Stimulated activated CD8-positive, alpha-beta memory T cell treated with anti-CD3 and anti-CD28 coated beads, Interleukin-12 subunit alpha, Interleukin-12 subunit beta, amount 100 ng/mL, for 24 hours (primary cell): ENCODE measurements around the gene SLC44A1.

ENCODE experiments used
- DNase-seq: peaks from one replicate; pipeline ENCODE4 v3.0.0-alpha.2; 2020; ENCODE audit errors: extremely low read depth

SLC44A1 gene

GRCh38 chr9:105333811-105334210 is 89.4 kb downstream of the SLC44A1 start:
- no peak for DNase-seq

DNA sequence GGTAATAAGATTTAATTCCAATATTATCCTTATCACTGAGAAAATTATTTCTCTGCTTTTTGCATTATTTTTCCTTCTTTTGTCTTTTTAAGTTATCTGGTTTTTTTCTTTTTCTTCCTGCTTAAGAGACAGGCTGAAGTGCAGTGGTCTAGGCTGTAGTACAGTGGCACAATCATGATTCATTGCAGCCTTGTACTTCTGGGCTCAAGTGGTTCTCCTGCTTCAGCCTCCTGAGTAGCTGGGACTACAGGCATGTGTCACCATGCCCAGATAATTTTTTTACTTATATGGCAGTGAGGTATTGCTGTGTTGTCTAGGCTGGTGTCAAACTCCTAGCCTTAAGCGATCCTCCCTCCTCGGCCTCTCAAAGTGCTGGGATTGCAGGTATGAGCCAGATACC is 93.9 kb downstream of the SLC44A1 start:
- DNase-seq, result no peak

GRCh38 chr9:105339849-105340248 is 95.4 kb downstream of the SLC44A1 start:
- no peak for DNase-seq

- DNase-seq, result no peak
Observed at GRCh38 chr9:105341434-105342146, 97.1 kb downstream of the SLC44A1 start.

GRCh38 chr9:105342147-105342505 is 97.7 kb downstream of the SLC44A1 start:
- DNase-seq, result no peak

DNA sequence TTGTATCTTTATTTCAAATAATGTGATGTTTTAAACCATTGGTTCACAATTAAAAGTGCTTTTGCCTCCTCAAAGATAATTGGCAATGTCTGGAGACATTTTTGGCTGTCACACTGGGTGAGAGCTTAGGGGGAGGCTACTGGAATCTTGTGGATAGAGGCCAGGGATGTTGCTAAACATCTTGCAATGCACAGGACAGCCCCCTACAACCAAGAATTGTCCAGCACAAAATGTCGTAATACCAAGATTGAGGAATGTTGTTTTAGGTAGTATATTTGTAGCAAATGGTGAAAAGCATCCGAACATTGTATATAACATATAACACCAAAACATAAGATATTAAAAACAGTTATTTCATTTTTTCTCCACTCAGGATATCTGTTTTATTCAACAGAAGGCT is 99.8 kb downstream of the SLC44A1 start:
- no peak for DNase-seq

DNA sequence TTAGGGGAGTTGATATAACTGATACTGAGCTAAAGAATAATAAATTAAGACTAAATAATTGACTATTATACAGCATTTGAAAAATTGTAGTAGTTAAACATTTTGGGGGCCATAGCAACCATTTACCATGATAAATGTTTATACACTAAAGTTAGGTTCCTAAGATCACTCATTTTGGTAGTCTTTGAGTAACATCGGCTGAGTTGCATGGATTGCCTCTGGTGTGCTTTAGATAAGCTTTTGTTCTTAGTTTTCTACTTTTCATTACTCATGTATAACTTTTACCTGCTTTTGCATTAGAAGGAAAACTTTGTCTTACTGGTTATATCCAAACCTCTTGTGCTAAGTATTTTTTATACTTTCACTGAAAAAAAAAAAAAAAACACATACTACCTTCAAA is 101.2 kb downstream of the SLC44A1 start:
- no peak for DNase-seq

DNA sequence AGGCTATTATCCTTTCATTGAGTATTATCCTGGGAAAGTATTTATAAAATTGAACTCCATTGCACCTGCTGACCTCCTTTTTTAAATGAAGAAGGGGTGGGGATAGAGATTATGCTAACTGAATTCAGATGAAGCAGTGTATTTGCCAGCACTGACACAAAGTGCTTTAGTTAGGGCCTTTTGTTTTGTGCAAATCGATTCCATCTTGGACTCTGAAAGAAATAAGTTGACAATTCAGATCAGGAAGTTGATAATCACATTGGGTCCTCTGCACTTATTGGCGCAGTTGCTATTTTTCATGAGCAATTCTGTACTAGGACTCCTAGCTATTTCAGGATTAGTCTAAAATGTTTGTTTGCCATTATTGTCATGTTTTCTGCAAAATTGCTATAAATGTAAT is 101.8 kb downstream of the SLC44A1 start:
- no peak for DNase-seq

DNA sequence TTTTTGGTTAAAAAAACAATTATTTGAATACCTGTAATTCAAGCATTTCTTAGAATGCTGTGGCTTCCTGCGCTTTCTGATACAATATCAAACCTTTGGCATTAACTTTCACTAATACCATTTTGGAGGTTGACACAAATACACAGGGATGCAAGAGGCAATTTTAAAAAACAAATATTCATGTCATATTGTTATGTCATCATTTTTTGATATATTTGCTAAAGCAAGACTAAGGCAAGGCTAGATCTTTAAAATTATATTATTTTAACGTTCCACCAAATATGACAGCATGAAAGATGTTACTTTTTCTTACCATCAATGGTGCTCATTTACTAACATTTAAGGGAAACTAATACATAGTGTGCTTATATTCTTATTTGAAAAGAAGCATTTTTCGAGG is 110.0 kb downstream of the SLC44A1 start:
- no peak for DNase-seq

DNA sequence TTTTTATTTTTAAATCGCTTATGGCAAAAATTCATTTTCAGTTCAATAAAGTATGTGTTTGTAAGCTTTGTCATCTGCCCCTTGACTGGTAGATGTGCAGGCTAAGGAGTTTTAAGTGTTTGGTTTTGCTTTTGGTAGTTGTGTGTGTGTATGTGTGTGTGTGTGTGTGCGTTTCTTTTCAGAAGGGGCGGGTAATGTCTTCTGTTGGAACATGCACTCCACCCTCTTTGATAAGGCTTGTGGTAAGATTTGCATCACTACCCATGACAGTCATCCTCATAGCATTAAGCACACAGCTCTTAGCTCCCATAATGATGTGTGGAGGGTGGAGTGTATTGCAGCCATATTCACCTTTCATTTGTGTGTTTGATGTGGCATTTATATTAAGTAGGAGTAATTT is 111.3 kb downstream of the SLC44A1 start:
- no peak for DNase-seq

- no peak for DNase-seq
Observed at GRCh38 chr9:105357937-105358336, 113.5 kb downstream of the SLC44A1 start.

DNA sequence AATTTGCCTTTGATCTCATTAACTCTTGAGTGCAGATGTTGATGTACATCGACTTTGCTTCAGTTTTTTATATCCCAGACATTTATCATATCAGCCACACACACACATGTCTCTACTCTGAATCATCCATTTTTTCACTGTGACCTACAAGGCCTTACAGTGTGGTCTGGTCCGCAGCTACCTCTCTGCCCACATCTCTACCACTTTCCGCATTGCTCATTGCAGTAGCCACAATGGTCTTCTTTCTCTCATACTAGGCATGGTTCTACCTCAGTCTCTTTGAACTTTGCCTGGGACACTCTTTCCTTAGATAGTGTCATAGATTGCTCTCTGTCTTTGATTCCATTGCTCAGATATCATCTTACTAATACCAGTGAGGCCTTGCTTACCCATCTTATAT is 115.4 kb downstream of the SLC44A1 start:
- DNase-seq, result no peak

DNA sequence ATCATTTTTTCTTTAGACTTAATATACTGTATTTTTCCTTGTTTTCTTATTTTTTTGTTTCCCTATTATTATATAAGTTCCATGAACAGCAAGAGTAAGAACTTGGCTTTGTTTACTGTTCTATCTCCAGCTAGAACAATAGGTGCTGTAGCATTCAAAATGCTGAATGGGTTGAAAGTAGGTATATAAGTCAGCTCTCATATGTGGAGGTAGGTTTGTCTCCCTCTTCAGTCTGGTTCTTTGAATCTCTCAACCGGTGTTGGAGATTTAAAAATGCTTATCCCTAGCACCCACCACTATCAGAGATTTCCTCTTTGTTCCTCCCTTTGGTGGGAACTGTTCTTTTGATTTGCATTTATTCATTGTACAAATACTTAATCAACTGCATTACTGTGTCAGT is 115.9 kb downstream of the SLC44A1 start:
- no peak for DNase-seq

- DNase-seq, result no peak
Observed at GRCh38 chr9:105361873-105362272, 117.4 kb downstream of the SLC44A1 start.

- no peak for DNase-seq
Observed at GRCh38 chr9:105362470-105362869, 118.0 kb downstream of the SLC44A1 start.

DNA sequence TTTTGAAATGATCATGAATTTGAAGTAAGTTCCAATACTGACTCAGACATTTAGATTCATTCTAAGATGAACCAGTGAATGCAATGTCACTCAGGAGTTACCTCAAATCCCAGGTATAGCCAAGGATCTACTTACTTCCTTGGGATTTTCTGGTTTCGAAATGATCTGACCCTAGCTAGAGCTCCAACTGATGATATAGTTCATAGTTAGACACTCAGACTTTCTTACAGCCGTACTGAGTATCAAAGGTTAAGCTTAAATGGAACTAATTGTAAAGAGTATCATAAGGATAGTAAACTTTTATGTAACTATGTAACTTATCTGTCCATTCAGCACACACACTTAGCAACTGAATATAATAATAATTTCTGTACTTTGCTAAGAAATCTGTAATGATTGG is 119.4 kb downstream of the SLC44A1 start:
- DNase-seq, result no peak

DNA sequence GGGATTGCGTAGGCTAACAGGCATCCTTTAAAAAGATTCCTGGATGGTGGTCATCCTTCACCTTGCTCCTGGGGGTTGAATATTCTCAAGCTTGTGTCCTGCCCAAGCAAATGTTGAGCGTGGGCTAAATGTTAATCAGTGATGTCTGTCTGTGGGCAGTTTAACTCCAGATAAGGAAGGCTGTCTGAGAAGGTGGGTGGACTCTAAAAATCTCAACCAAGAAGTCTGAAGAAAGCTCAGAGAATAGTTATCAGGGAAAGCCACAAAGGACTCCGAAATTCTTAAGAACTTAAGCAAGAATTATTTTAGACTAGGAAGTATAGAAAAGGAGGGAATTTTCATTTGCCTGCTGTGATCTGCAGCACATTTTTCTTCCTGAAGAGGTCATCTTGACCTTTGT is 125.5 kb downstream of the SLC44A1 start:
- DNase-seq, result no peak

DNA sequence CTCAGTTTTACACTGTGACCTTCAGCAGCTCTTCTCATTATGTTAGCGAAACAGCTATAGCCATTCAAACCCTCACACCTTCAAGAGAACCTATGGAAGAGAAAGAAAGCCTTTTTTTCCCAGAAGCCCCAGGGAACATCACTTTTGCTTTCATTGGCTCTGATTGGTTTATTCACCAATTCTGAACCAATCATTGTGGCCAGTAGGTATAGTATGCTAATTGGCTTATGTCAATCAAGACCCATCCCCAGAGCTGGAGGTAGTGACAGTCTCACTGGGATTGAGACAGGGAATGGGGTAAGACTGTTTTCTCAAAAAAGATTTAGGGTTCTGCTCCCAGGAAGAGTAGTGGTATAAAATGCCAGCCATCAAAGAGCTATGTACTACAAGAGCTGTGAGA is 129.3 kb downstream of the SLC44A1 start:
- no peak for DNase-seq

DNA sequence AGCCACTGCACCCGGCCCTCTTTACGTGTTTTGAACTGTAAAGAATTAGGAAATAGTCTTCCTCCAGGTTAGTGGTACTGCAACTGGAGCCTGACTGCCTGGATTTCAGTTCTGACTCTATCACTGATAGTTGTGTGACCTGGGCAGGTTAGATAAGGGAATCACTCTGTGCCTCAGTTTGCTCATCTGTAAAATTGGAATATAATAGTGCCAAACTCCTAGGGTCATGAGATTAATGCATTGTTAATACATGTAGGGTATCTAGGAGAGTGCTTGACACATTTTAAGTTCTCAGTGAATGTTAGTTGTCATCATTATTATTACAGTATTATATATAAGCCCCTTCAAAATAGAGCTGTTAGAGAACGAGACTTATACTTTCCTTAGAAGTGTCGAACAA is 130.9 kb downstream of the SLC44A1 start:
- no peak for DNase-seq

DNA sequence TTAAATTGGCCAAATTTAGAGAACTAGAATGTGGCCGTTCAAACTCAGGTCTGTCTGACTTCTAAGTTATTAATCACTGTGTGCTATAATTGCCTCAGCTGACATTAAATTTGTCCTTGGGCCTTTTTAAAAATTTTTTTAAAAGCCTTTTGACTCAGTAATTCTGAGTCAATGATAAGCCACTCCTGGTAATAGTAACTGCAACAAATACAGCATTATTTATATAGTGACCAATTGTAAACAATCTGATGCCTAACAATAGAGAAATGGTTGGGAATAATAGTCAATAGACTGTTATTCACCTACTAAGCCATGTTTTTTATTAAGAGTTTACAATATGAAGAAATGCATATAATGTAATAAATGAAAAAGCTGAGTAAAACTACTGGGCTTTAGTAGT is 132.4 kb downstream of the SLC44A1 start:
- DNase-seq, result no peak

- DNase-seq, result no peak
Observed at GRCh38 chr9:105385381-105385985, 141.0 kb downstream of the SLC44A1 start.

GRCh38 chr9:105389796-105390195 is 145.3 kb downstream of the SLC44A1 start:
- DNase-seq, result no peak

DNA sequence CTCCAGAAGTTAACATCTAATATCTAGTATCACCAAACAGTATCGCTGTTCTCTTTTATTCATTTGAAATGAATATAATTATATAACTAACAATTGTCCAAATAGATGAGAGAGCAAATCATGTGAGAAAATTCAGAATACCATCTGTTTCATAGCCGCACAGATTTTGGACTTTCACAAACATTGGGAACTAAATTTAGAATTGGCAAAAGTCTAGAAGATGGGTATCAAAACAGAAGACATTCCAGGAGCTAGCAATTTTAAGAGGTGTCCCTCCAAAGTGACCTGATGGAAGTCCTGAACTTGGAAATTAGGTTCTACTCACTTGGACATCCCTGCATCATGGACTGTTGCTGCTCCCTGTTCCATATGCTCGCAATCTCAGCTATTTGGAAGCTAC is 146.4 kb downstream of the SLC44A1 start:
- no peak for DNase-seq

GRCh38 chr9:105391288-105391687 is 146.8 kb downstream of the SLC44A1 start:
- no peak for DNase-seq
